HepG2 (cell line): Measurements from ENCODE around the gene NCOR2. TPM values are rescaled to one million over a fixed set of nuclear protein-coding genes. Genes with fewer than 3 reads are reported as not detected.

Source experiments
- ATAC-seq: fragments of 200-7000 bp; cut with Tn5 transposase; 3 replicates; pipeline ENCODE4 v1.9.1; 2020; ENCODE audit warnings: mild to moderate bottlenecking, moderate library complexity
- BruUV-seq: library from RNA; stranded (reverse); fragments of 400-500 nt; replicated peaks from 2 replicates; lab custom pipeline; 2021; lab: Mats Ljungman, UMichigan
- CTCF ChIA-PET: fragments of 300-600 bp; formaldehyde crosslinking; extraction: SDS; loops from one replicate; lab custom pipeline; 2021; ENCODE audit warnings: low total read pairs, inconsistent platforms, low intra/inter-chr PET ratio; lab: Yijun Ruan, JAX
- POLR2A ChIA-PET: fragments of 350-600 bp; sonication (Branson Sonifier 250); formaldehyde crosslinking; loops from one replicate; lab custom pipeline; 2020; ENCODE audit warnings: antibody characterized with exemption, inconsistent platforms; lab: Yijun Ruan, JAX
- DNase-seq: peaks from one replicate; pipeline ENCODE4 v3.0.0-alpha.2; 2015; ENCODE audit warnings: low spot score
- FAIRE-seq: peaks from 3 replicates; lab custom pipeline; 2011; peaks lifted over from hg19 to GRCh38; lab: Jason Lieb, UNC
- H2AFZ ChIP-seq: one replicate; pipeline ENCODE4 v1.6.1; 2011; ENCODE audit warnings: low read length, inconsistent platforms
- H3K27ac ChIP-seq: fragments of 300-600 bp; 3 replicates; pipeline ENCODE4 v1.8.0; 2011; ENCODE audit warnings: mixed run types, mild to moderate bottlenecking, mixed read lengths, low read length, inconsistent platforms; ENCODE audit not compliant: insufficient read depth; ENCODE audit errors: extremely low read length
- H3K27me3 ChIP-seq, 2 experiments: fragments of 200-600 bp in 1 of 2; 2 replicates in 1 of 2; 3 replicates in 1 of 2; pipeline versions ENCODE4 v1.6.0 to v1.8.0; 2011; ENCODE audit warnings: low read length in 2 of 2, mild to moderate bottlenecking in 2 of 2, moderate library complexity in 2 of 2, inconsistent platforms in 1 of 2; ENCODE audit not compliant: insufficient read depth in 2 of 2, control insufficient read depth in 1 of 2
- H3K36me3 ChIP-seq, 2 experiments: fragments of 200-600 bp in 1 of 2; replicated peaks in 1 of 2; 2 replicates in 1 of 2; 3 replicates in 1 of 2; pipeline versions ENCODE4 v1.5.1 to v1.8.0; 2011; ENCODE audit warnings: low read length in 2 of 2, inconsistent platforms in 1 of 2; ENCODE audit not compliant: insufficient read depth in 2 of 2, control insufficient read depth in 1 of 2
- H3K4me1 ChIP-seq: 2 replicates; pipeline ENCODE4 v1.5.1; 2012; ENCODE audit warnings: low read length, inconsistent platforms; ENCODE audit not compliant: insufficient read depth
- H3K4me2 ChIP-seq: 2 replicates; pipeline ENCODE4 v1.6.0; 2011; ENCODE audit warnings: low read depth, low read length, inconsistent platforms
- H3K4me3 ChIP-seq, 3 experiments: fragments of 200-600 bp in 1 of 3; sonication (generic), shearing (Covaris generic) in 1 of 3; replicated peaks in 1 of 3; 2 replicates each; pipeline ENCODE4 v1.5.1; 2011 to 2016; ENCODE audit warnings: low read length in 3 of 3, inconsistent platforms in 2 of 3, low read depth in 2 of 3, mild to moderate bottlenecking in 2 of 3, control low read depth in 1 of 3, mixed read lengths in 1 of 3; ENCODE audit not compliant: insufficient read depth in 1 of 3
- H3K79me2 ChIP-seq: one replicate; pipeline ENCODE4 v1.6.1; 2011; ENCODE audit warnings: low read length, inconsistent platforms; ENCODE audit not compliant: insufficient read depth
- H3K9ac ChIP-seq: 2 replicates; pipeline ENCODE4 v1.6.0; 2011; ENCODE audit warnings: mild to moderate bottlenecking, low read depth, low read length, inconsistent platforms; ENCODE audit not compliant: insufficient read depth
- H3K9me3 ChIP-seq: 2 replicates; pipeline ENCODE4 v1.5.1; 2012; ENCODE audit warnings: mild to moderate bottlenecking, low read length
- H4K20me1 ChIP-seq: 2 replicates; pipeline ENCODE4 v1.6.0; 2011; ENCODE audit warnings: inconsistent platforms, mild to moderate bottlenecking, low read length, moderate library complexity; ENCODE audit not compliant: insufficient read depth
- CEBPG ChIP-seq: IDR thresholded peaks from 2 replicates; pipeline ENCODE4 v1.6.1; 2016
- GABPA ChIP-seq, 2 experiments: IDR thresholded peaks; 2 replicates each; pipeline ENCODE4 v1.6.1; 2011 to 2016; ENCODE audit warnings: low read depth in 2 of 2, low read length in 1 of 2, missing biosample characterization in 1 of 2, missing genetic modification characterization in 1 of 2
- GABPB1 ChIP-seq: IDR thresholded peaks from 2 replicates; pipeline ENCODE4 v1.6.1; 2016; ENCODE audit warnings: mild to moderate bottlenecking, missing genetic modification reagents, moderate library complexity, missing compliant biosample characterization
- HIVEP1 ChIP-seq: sonication (generic); formaldehyde crosslinking; IDR thresholded peaks from 2 replicates; pipeline ENCODE4 v1.4.0; 2020; ENCODE audit warnings: mild to moderate bottlenecking, missing genetic modification reagents
- LCORL ChIP-seq, 2 experiments: fragments of 450-650 bp in 1 of 2; sonication (generic) in 1 of 2; formaldehyde crosslinking in 1 of 2; IDR thresholded peaks; 2 replicates each; pipeline versions ENCODE4 v1.5.0 to v1.6.1; 2017 to 2020; ENCODE audit warnings: antibody characterized with exemption in 1 of 2, missing genetic modification reagents in 1 of 2
- SRY ChIP-seq: sonication (generic); formaldehyde crosslinking; IDR thresholded peaks from 2 replicates; pipeline ENCODE4 v1.8.0; 2022; ENCODE audit warnings: mild to moderate bottlenecking, missing genetic modification reagents
- ZFX ChIP-seq: sonication (generic); formaldehyde crosslinking; IDR thresholded peaks from 2 replicates; pipeline ENCODE4 v1.4.0; 2020; ENCODE audit warnings: mild to moderate bottlenecking, low read depth, missing genetic modification reagents, moderate library complexity
- ZNF251 ChIP-seq: sonication (generic); formaldehyde crosslinking; IDR thresholded peaks from 2 replicates; pipeline ENCODE4 v1.9.0; 2021; ENCODE audit warnings: mild to moderate bottlenecking, missing genetic modification reagents
- ZNF83 ChIP-seq: sonication (generic); formaldehyde crosslinking; IDR thresholded peaks from 2 replicates; pipeline ENCODE4 v1.4.0; 2020; ENCODE audit warnings: missing genetic modification reagents, mild to moderate bottlenecking, borderline replicate concordance
- WGBS: methylation state at CpG from one replicate; pipeline ENCODE4 v1.1.6; 2017; ENCODE audit warnings: low lambda C conversion rate; 5-methylcytosine and 5-hydroxymethylcytosine counted together
- in situ Hi-C: cut with HindIII; loops from 2 replicates; pipeline ENCODE4 v1.10.0; 2017; ENCODE audit warnings: low pct_unique_long_range_greater_than_20kb; ENCODE audit not compliant: extremely low pct_ligation_motif_present
- intact Hi-C: fragments of 100-400 bp; cut with micrococcal nuclease; formaldehyde crosslinking; loops from one replicate; pipeline ENCODE4 v1.10.0; 2022; ENCODE audit not compliant: unreplicated experiment
- polyA plus RNA-seq, 8 experiments: library from polyadenylated mRNA; depleted of rRNA in 3 of 8; stranded (reverse) in 7 of 8; unstranded in 1 of 8; fragments of >200 nt; fragmentation: Illumina TruSeq in 4 of 8; extraction: Trizol in 4 of 8; gene quantifications; 2 replicates each; pipeline versions ENCODE4 v1.2.1 to v1.2.3, GENCODE V29; 2011 to 2016; ENCODE audit warnings: low read depth in 4 of 8, missing spikeins in 1 of 8, mixed read lengths in 1 of 8; ENCODE audit not compliant: insufficient read depth in 1 of 8
- total RNA-seq, 5 experiments: library from RNA; depleted of rRNA; stranded (reverse); fragments of >200 nt; fragmentation: Illumina TruSeq; extraction: Trizol; gene quantifications; 2 replicates each; pipeline ENCODE4 v1.2.3, GENCODE V29; 2016; ENCODE audit warnings: low read depth in 1 of 5
- TF ChIP-seq, protein P1 (sequence below): sonication (generic); formaldehyde crosslinking; conservative IDR thresholded peaks from 2 replicates; pipeline ENCODE4 v1.4.0; 2020; ENCODE audit warnings: missing genetic modification reagents
- TF ChIP-seq, protein P2 (sequence below): sonication (generic); formaldehyde crosslinking; IDR thresholded peaks from 2 replicates; pipeline ENCODE4 v1.9.0; 2021; ENCODE audit warnings: mild to moderate bottlenecking, missing genetic modification reagents

The NCOR2 gene
- total and polyA plus RNA-seq, 2 of the 13 experiments (the other 11 are each of a cell fraction or from before 2014, with no cell fraction given), result 4.5 to 5.7 TPM

DNA sequence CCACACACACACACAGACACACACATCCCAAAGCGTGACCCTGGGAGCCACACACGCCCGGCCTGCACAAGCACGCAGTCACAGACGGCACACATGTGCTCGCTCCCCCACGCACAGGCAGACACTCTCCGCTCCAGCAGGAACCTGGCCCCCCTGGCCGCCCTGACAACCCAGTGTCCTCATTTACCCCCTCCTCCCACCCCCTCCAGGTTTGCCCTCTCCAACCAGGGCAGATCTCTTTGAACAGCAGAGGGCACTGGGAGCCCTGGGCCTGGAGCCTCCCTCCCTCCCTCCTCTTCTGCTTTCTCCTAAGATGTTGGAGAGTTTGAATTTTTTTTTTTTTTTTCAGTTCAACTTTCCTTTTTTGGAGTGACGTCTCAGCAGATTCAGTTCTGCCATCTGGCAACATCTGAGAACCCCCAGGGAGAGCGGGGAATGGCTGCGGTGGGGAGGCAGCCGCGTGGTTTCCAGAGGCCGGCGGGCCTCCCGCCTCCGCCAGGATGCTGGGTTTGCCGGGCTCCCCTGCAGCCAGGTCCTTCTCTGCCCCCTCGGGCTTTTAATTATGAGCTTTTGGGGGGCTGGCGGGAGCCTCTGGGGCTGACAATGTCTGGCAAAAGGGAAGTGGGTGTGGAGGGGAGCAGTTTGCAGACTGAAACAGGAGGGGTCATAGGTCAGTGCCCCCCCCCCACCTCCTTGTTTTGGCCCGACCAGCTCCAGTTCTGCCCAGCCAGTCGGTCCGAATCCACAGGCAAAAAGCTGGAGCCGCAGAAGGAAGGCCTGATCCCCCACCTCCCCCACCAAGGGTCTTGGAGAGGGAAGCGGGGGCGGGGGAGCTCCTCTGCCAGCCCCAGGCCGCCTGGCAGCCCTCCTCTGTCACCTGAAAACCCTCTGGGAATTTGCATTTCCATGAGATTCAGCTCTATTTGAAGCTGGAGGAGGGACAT is 1.3 kb upstream of the NCOR2 start (continued):
- TF ChIP-seq CEBPG (CRISPR knock-in tag), result no peak
- no peak for TF ChIP-seq GABPA (IDR thresholded peaks at IDR 0.05; ENCODE audit: low read depth, low read length)
- TF ChIP-seq GABPA (CRISPR knock-in tag; IDR thresholded peaks at IDR 0.05; ENCODE audit: low read depth), result no peak
- TF ChIP-seq GABPB1 (CRISPR knock-in tag), result no peak
- TF ChIP-seq, protein P1, sequence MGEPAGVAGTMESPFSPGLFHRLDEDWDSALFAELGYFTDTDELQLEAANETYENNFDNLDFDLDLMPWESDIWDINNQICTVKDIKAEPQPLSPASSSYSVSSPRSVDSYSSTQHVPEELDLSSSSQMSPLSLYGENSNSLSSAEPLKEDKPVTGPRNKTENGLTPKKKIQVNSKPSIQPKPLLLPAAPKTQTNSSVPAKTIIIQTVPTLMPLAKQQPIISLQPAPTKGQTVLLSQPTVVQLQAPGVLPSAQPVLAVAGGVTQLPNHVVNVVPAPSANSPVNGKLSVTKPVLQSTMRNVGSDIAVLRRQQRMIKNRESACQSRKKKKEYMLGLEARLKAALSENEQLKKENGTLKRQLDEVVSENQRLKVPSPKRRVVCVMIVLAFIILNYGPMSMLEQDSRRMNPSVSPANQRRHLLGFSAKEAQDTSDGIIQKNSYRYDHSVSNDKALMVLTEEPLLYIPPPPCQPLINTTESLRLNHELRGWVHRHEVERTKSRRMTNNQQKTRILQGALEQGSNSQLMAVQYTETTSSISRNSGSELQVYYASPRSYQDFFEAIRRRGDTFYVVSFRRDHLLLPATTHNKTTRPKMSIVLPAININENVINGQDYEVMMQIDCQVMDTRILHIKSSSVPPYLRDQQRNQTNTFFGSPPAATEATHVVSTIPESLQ, result no peak
- no peak for TF ChIP-seq ZNF83 (CRISPR knock-in tag)

DNA sequence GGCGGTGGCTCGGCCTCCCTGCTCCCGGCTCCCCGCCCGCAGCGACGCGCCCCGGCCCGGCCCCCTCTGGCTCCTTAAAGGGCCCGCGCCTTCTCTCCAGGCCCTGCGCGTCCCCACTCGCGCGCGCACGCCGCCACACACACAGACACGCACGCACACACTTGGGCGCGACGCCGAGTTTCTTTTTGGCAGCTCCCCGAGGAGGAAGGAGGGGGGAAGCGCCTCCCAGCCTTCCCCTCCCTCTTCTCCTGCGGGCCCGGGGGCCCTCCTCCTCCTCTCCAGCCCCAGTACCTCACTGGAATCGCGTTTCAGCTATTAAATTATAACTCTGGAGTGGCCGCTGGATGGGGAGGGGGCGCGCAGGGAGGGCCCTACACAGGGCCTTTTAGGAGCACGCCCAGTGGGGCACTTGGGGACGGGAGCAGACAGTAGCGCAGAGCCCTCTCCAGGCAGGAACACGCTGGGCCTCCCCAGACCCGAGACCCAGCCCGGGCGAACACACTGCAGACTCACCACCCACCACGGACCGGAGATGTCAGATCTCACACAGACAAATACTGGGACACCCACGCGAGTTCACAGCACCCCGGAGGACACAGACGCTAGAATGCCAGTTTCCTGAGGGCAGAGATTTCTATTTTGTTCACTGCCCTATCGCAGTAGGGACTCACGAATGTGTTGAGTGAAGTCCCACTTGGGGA is 411 bp upstream of the NCOR2 start:
- no peak overlapping the region for H2AFZ ChIP-seq
- intact Hi-C loops (loop anchor here (2.0 to 10.0 kb wide), 4 partner anchors 53 to 207 kb away; no protein-coding TSS in a partner anchor), in situ Hi-C loops (loop anchor here (5.0 kb wide), 1 partner anchor 199 kb away; no protein-coding TSS in a partner anchor)
- DNase-seq (peak; percentile 19), ATAC-seq (peak; percentile 68), FAIRE-seq (no peak)
- H3K27me3 ChIP-seq, result peaks cover 4 to 17% of the 10 kb centered on the region in 2 experiments; a peak in 4 of 5 replicates
- BruUV-seq, result no TSS peak
- WGBS, result 0% methylated on average over 1 of the region's 50 CpGs
- peak overlapping the region; percentile 98 for H3K4me2 ChIP-seq
- POLR2A ChIA-PET, result interaction anchor here (0.6 to 3.2 kb wide), 2 partner anchors 49 to 180 kb away, joined by 4 to 12 read pairs; no protein-coding TSS in a partner anchor
- H3K4me1 ChIP-seq, result peaks cover 28% of the 10 kb centered on the region
- peaks cover 33% of the 10 kb centered on the region for H3K79me2 ChIP-seq
- H3K27ac ChIP-seq, result no peak overlapping the region
- peak overlapping the region; percentile 76 to 90 (median 82) for H3K4me3 ChIP-seq
- peak overlapping the region; percentile 66 for H3K9ac ChIP-seq
- peaks cover 31% of the 10 kb centered on the region for H4K20me1 ChIP-seq
- H3K9me3 ChIP-seq, result no peaks in the 10 kb centered on the region
- CTCF ChIA-PET, result no interaction called here
- no peaks in the 10 kb centered on the region for H3K36me3 ChIP-seq
- peak; percentile 63 for TF ChIP-seq ZFX (CRISPR knock-in tag)
- TF ChIP-seq LCORL (IDR thresholded peaks at IDR 0.05), result no peak
- 0 out of 2 replicates have a peak, but pooled peaks have one; percentile 35 for TF ChIP-seq LCORL (CRISPR knock-in tag; IDR thresholded peaks at IDR 0.05)
- no peak for TF ChIP-seq ZNF251 (CRISPR knock-in tag)
- no peak for TF ChIP-seq SRY (CRISPR knock-in tag)
- peak; percentile 25; the same call in 1 of the 2 replicates for TF ChIP-seq HIVEP1 (CRISPR knock-in tag)
- TF ChIP-seq, protein P2, sequence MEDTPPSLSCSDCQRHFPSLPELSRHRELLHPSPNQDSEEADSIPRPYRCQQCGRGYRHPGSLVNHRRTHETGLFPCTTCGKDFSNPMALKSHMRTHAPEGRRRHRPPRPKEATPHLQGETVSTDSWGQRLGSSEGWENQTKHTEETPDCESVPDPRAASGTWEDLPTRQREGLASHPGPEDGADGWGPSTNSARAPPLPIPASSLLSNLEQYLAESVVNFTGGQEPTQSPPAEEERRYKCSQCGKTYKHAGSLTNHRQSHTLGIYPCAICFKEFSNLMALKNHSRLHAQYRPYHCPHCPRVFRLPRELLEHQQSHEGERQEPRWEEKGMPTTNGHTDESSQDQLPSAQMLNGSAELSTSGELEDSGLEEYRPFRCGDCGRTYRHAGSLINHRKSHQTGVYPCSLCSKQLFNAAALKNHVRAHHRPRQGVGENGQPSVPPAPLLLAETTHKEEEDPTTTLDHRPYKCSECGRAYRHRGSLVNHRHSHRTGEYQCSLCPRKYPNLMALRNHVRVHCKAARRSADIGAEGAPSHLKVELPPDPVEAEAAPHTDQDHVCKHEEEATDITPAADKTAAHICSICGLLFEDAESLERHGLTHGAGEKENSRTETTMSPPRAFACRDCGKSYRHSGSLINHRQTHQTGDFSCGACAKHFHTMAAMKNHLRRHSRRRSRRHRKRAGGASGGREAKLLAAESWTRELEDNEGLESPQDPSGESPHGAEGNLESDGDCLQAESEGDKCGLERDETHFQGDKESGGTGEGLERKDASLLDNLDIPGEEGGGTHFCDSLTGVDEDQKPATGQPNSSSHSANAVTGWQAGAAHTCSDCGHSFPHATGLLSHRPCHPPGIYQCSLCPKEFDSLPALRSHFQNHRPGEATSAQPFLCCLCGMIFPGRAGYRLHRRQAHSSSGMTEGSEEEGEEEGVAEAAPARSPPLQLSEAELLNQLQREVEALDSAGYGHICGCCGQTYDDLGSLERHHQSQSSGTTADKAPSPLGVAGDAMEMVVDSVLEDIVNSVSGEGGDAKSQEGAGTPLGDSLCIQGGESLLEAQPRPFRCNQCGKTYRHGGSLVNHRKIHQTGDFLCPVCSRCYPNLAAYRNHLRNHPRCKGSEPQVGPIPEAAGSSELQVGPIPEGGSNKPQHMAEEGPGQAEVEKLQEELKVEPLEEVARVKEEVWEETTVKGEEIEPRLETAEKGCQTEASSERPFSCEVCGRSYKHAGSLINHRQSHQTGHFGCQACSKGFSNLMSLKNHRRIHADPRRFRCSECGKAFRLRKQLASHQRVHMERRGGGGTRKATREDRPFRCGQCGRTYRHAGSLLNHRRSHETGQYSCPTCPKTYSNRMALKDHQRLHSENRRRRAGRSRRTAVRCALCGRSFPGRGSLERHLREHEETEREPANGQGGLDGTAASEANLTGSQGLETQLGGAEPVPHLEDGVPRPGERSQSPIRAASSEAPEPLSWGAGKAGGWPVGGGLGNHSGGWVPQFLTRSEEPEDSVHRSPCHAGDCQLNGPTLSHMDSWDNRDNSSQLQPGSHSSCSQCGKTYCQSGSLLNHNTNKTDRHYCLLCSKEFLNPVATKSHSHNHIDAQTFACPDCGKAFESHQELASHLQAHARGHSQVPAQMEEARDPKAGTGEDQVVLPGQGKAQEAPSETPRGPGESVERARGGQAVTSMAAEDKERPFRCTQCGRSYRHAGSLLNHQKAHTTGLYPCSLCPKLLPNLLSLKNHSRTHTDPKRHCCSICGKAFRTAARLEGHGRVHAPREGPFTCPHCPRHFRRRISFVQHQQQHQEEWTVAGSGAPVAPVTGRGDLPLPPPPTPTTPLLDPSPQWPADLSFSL, result 0 out of 2 replicates have a peak, but pooled peaks have one; percentile 52
